Superior temporal gyrus (tissue), 1 donor: ENCODE results near the gene IL17RA.
A peak's percentile ranks its signal among the peaks of the same experiment; 100 is the strongest.
"Not testable (repeated sequence)": the region's sequence is repeated elsewhere in the genome, so short reads cannot be mapped to it uniquely, and the experiment has no call there.

Experiments
- DNase-seq: peaks from one replicate; pipeline ENCODE4 v3.0.0-alpha.2; 2016; ENCODE audit errors: extremely low spot score

IL17RA gene

GRCh38 chr22:17084554-17085276, at the start of gene IL17RA:
IL17RA (plus strand) TSS chr22:17085000; CDS start chr22:17085092, 92 bp downstream.
- peak; percentile 65 for DNase-seq

GRCh38 chr22:17035246-17035645, 49.6 kb upstream of the IL17RA start:
- no peak for DNase-seq

GRCh38 chr22:17035976-17036841, 48.6 kb upstream of the IL17RA start:
- peak; percentile 30 for DNase-seq

- not testable (repeated sequence) for DNase-seq
These were observed 47.7 kb upstream of the IL17RA start for GRCh38 chr22:17036842-17037711.

- DNase-seq = no peak
These were observed 41.3 kb upstream of the IL17RA start for GRCh38 chr22:17043521-17043920.

GRCh38 chr22:17046566-17047348, 38.0 kb upstream of the IL17RA start:
- no peak for DNase-seq

- DNase-seq = no peak
These were observed 37.1 kb upstream of the IL17RA start for GRCh38 chr22:17047656-17048055.

GRCh38 chr22:17056058-17056457, 28.7 kb upstream of the IL17RA start:
- no peak for DNase-seq

GRCh38 chr22:17056807-17057206, 28.0 kb upstream of the IL17RA start:
- no peak for DNase-seq

- DNase-seq = peak; percentile 88
These were observed 26.6 kb upstream of the IL17RA start for GRCh38 chr22:17057959-17058814.

GRCh38 chr22:17060126-17060525, 24.7 kb upstream of the IL17RA start:
- DNase-seq = no peak

- DNase-seq = no peak
These were observed 21.2 kb upstream of the IL17RA start for GRCh38 chr22:17063411-17064106.

- no peak for DNase-seq
These were observed 20.2 kb upstream of the IL17RA start for GRCh38 chr22:17064498-17065100.

GRCh38 chr22:17065433-17065832, 19.4 kb upstream of the IL17RA start:
- no peak for DNase-seq

GRCh38 chr22:17072877-17073276, 11.9 kb upstream of the IL17RA start:
- no peak for DNase-seq

GRCh38 chr22:17074648-17075002, 10.2 kb upstream of the IL17RA start:
- no peak for DNase-seq

GRCh38 chr22:17077255-17077654, 7.5 kb upstream of the IL17RA start:
- no peak for DNase-seq

- DNase-seq = no peak
These were observed 5.2 kb upstream of the IL17RA start for GRCh38 chr22:17079572-17079971.

GRCh38 chr22:17083255-17083654, 1.5 kb upstream of the IL17RA start:
- no peak for DNase-seq
